Measurements from ENCODE around the gene NLRC4.
"Not testable (repeated sequence)": the region's sequence is repeated elsewhere in the genome, so short reads cannot be mapped to it uniquely, and the experiment has no call there.

The NLRC4 gene
- total RNA-seq, result 0 to 0.24 reads per million in 2 donors

- DNase-seq, result no peak
Observed at GRCh38 chr2:32264422-32265105, at the start of gene NLRC4. TSS of gene NLRC4 (minus strand) at chr2:32264886. CDS start at chr2:32256775, 8,111 bp downstream.

GRCh38 chr2:32310577-32310976, 45.9 kb upstream of the NLRC4 start:
- DNase-seq, result no peak

- not testable (repeated sequence) for DNase-seq
Observed at GRCh38 chr2:32293966-32294562, 29.4 kb upstream of the NLRC4 start.

GRCh38 chr2:32293493-32293892, 28.8 kb upstream of the NLRC4 start:
- DNase-seq, result not testable (repeated sequence)

- DNase-seq, result no peak
Observed at GRCh38 chr2:32291746-32292145, 27.1 kb upstream of the NLRC4 start.

- DNase-seq, result no peak
Observed at GRCh38 chr2:32290000-32290339, 25.3 kb upstream of the NLRC4 start.

GRCh38 chr2:32289165-32289999, 24.7 kb upstream of the NLRC4 start:
- DNase-seq, result no peak

GRCh38 chr2:32284321-32284720, 19.6 kb upstream of the NLRC4 start:
- DNase-seq, result no peak

- no peak for DNase-seq
Observed at GRCh38 chr2:32278478-32278853, 13.8 kb upstream of the NLRC4 start.

- DNase-seq, result peak; percentile 81
Observed at GRCh38 chr2:32277674-32278477, 13.2 kb upstream of the NLRC4 start, which contains the start of gene YIPF4. TSS of gene YIPF4 (plus strand) at chr2:32277904. CDS start at chr2:32278156, 252 bp downstream.

GRCh38 chr2:32277363-32277673, 12.6 kb upstream of the NLRC4 start:
- DNase-seq, result no peak

GRCh38 chr2:32275790-32276189, 11.1 kb upstream of the NLRC4 start:
- not testable (repeated sequence) for DNase-seq

- DNase-seq, result no peak
Observed at GRCh38 chr2:32274289-32274688, 9.6 kb upstream of the NLRC4 start.

- DNase-seq, result no peak
Observed at GRCh38 chr2:32272279-32272678, 7.6 kb upstream of the NLRC4 start.

GRCh38 chr2:32271063-32271462, 6.4 kb upstream of the NLRC4 start:
- DNase-seq, result no peak

- DNase-seq, result no peak
Observed at GRCh38 chr2:32262105-32262504, 2.6 kb downstream of the NLRC4 start.

GRCh38 chr2:32260376-32260775, 4.3 kb downstream of the NLRC4 start:
- DNase-seq, result no peak

- no peak for DNase-seq
Observed at GRCh38 chr2:32258242-32258641, 6.4 kb downstream of the NLRC4 start.

- no peak for DNase-seq
Observed at GRCh38 chr2:32250290-32250689, 14.4 kb downstream of the NLRC4 start.

GRCh38 chr2:32249731-32250236, 14.9 kb downstream of the NLRC4 start:
- no peak for DNase-seq

- DNase-seq, result no peak
Observed at GRCh38 chr2:32248299-32248698, 16.4 kb downstream of the NLRC4 start.

- no peak for DNase-seq
Observed at GRCh38 chr2:32246911-32247310, 17.8 kb downstream of the NLRC4 start.

- DNase-seq, result no peak
Observed at GRCh38 chr2:32242331-32242730, 22.4 kb downstream of the NLRC4 start.
